RWPE1 (cell line): Measurements from ENCODE around the gene FAH.
A peak's percentile ranks its signal among the peaks of the same experiment; 100 is the strongest.

Experiments used
- CTCF ChIA-PET: fragments of 350-600 bp; sonication (Branson Sonifier 250); formaldehyde crosslinking; extraction: SDS; loops from one replicate; lab custom pipeline; 2021; lab: Yijun Ruan, JAX
- POLR2A ChIA-PET: fragments of 400-600 bp; formaldehyde crosslinking; extraction: SDS; loops from one replicate; lab custom pipeline; 2020; ENCODE audit warnings: antibody characterized with exemption; ENCODE audit not compliant: low non-redundant PET; lab: Yijun Ruan, JAX
- DNase-seq: peaks from one replicate; pipeline ENCODE4 v3.0.0; 2012; ENCODE audit warnings: low spot score
- H3K27ac ChIP-seq: fragments of 450-650 bp; 2 replicates; pipeline ENCODE4 v1.5.1; 2017
- CTCF ChIP-seq: fragments of 450-650 bp; conservative IDR thresholded peaks from 2 replicates; pipeline ENCODE4 v1.5.1; 2017; ENCODE audit warnings: low read depth, mild to moderate bottlenecking

FAH gene

GRCh38 chr15:80173022-80173759 is 20.4 kb downstream of the FAH start:
- DNase-seq: peak; percentile 61
- peak overlapping the region; percentile 71 for H3K27ac ChIP-seq
- ChIA-PET POLR2A (no interaction called here), CTCF (interaction anchor here (0.6 to 1.5 kb wide), 12 partner anchors 11 to 792 kb away, joined by 3 to 8 read pairs (median 4); partner anchors contain the start of gene MTHFS)
- peak; percentile 88 for TF ChIP-seq CTCF

GRCh38 chr15:80174017-80174746 is 21.4 kb downstream of the FAH start:
- no peak for DNase-seq
- POLR2A ChIA-PET: no interaction called here
- CTCF ChIA-PET: interaction anchor here (0.6 to 1.5 kb wide), 10 partner anchors 12 to 793 kb away, joined by 3 to 8 read pairs (median 4); no protein-coding TSS in a partner anchor
- H3K27ac ChIP-seq: peak overlapping the region; percentile 71
- TF ChIP-seq CTCF: no peak

GRCh38 chr15:80175436-80175835 is 22.6 kb downstream of the FAH start:
- H3K27ac ChIP-seq: no peak overlapping the region
- TF ChIP-seq CTCF: no peak
- CTCF ChIA-PET: no interaction called here
- POLR2A ChIA-PET: no interaction called here
- DNase-seq: no peak

GRCh38 chr15:80176443-80176842 is 23.6 kb downstream of the FAH start:
- no peak for DNase-seq
- CTCF ChIA-PET: interaction anchor here (0.6 kb wide), 1 partner anchor 1436 kb away, joined by 3 read pairs; no protein-coding TSS in a partner anchor
- POLR2A ChIA-PET: no interaction called here

GRCh38 chr15:80177156-80177555 is 24.4 kb downstream of the FAH start:
- ChIA-PET POLR2A (no interaction called here), CTCF (no interaction called here)
- no peak overlapping the region for H3K27ac ChIP-seq
- no peak for DNase-seq
- no peak for TF ChIP-seq CTCF

More at GRCh38 chr15:80176443-80176842, 23.6 kb downstream of the FAH start:
- peak overlapping the region; percentile 21 for H3K27ac ChIP-seq
- no peak for TF ChIP-seq CTCF

- peak overlapping the region; percentile 78 for H3K27ac ChIP-seq
- ChIA-PET POLR2A (no interaction called here), CTCF (interaction anchor here (0.6 to 1.0 kb wide), 2 partner anchors 106 to 118 kb away, joined by 3 to 6 read pairs; no protein-coding TSS in a partner anchor)
- no peak for TF ChIP-seq CTCF
- DNase-seq: peak; percentile 92
Observed at GRCh38 chr15:80179025-80179759, 26.4 kb downstream of the FAH start.
